ENCODE data around the gene SGMS2.

DNA sequence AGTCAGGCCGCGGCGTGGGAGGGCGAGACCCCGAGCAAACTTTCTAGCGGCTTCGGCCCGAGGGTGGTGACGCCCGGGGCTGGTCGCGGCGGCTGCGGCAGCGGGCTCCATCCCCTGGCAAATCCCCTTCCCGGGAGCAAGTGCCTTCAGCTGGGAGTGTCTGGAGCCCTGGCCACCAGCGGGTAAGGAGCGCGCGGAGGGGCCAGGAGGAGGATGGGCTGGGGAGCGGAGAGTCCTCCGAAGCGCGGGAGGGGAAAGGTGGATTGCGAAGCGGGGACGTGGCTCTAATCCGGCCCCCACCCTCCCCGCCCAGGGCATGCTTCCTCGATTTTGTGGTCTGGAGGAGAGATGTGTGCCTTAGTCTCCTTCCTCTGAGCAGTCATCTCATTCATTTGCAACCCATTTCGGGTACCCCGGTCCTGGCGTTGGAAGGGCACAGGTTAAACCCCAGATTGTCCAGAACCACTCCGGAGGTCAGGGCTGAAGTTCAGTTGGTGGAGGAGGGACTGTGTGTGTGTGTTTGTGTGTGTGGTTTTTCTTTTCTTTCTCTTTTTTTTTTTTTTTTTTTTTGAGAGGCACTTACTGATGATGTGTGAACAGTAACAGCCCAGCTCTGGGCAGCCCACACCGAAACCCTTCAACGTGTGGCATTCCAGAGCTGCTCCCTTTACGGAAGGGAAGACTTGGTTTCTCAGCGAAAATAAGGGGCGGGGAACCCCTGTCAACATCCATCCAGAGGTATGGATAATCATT, 516 bp downstream of the SGMS2 start:
- TF ChIP-seq, protein P1, sequence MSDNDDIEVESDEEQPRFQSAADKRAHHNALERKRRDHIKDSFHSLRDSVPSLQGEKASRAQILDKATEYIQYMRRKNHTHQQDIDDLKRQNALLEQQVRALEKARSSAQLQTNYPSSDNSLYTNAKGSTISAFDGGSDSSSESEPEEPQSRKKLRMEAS (IDR thresholded peaks at IDR 0.05), result no peak
- TF ChIP-seq RAD21 (IDR thresholded peaks at IDR 0.05) (no peak), GABPA (IDR thresholded peaks at IDR 0.05 in 1 of 2, conservative IDR thresholded peaks at IDR 0.05 in 1 of 2) (no peak), TAF1 (conservative IDR thresholded peaks at IDR 0.05) (no peak), JUND (IDR thresholded peaks at IDR 0.05) (no peak), RXRA (IDR thresholded peaks at IDR 0.05) (peak in 1 of 2 donors; percentile 11)
- TF ChIP-seq, protein P2, sequence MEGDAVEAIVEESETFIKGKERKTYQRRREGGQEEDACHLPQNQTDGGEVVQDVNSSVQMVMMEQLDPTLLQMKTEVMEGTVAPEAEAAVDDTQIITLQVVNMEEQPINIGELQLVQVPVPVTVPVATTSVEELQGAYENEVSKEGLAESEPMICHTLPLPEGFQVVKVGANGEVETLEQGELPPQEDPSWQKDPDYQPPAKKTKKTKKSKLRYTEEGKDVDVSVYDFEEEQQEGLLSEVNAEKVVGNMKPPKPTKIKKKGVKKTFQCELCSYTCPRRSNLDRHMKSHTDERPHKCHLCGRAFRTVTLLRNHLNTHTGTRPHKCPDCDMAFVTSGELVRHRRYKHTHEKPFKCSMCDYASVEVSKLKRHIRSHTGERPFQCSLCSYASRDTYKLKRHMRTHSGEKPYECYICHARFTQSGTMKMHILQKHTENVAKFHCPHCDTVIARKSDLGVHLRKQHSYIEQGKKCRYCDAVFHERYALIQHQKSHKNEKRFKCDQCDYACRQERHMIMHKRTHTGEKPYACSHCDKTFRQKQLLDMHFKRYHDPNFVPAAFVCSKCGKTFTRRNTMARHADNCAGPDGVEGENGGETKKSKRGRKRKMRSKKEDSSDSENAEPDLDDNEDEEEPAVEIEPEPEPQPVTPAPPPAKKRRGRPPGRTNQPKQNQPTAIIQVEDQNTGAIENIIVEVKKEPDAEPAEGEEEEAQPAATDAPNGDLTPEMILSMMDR (IDR thresholded peaks at IDR 0.05; ENCODE audit: low read depth, low read length, missing input control), result no peak
- TF ChIP-seq, protein P3, sequence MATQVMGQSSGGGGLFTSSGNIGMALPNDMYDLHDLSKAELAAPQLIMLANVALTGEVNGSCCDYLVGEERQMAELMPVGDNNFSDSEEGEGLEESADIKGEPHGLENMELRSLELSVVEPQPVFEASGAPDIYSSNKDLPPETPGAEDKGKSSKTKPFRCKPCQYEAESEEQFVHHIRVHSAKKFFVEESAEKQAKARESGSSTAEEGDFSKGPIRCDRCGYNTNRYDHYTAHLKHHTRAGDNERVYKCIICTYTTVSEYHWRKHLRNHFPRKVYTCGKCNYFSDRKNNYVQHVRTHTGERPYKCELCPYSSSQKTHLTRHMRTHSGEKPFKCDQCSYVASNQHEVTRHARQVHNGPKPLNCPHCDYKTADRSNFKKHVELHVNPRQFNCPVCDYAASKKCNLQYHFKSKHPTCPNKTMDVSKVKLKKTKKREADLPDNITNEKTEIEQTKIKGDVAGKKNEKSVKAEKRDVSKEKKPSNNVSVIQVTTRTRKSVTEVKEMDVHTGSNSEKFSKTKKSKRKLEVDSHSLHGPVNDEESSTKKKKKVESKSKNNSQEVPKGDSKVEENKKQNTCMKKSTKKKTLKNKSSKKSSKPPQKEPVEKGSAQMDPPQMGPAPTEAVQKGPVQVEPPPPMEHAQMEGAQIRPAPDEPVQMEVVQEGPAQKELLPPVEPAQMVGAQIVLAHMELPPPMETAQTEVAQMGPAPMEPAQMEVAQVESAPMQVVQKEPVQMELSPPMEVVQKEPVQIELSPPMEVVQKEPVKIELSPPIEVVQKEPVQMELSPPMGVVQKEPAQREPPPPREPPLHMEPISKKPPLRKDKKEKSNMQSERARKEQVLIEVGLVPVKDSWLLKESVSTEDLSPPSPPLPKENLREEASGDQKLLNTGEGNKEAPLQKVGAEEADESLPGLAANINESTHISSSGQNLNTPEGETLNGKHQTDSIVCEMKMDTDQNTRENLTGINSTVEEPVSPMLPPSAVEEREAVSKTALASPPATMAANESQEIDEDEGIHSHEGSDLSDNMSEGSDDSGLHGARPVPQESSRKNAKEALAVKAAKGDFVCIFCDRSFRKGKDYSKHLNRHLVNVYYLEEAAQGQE (IDR thresholded peaks at IDR 0.05), result no peak
